Measurements from ENCODE around the gene CASK. TPM values are rescaled to one million over a fixed set of nuclear protein-coding genes. Genes with fewer than 3 reads are reported as not detected.
A peak's percentile ranks its signal among the peaks of the same experiment; 100 is the strongest.

The CASK gene
- total and polyA plus RNA-seq, 2 of the 13 experiments (the other 11 are each of a cell fraction or from before 2014, with no cell fraction given) = 14.5 to 16.0 TPM

GRCh38 chrX:41480508-41481260 lies 442.7 kb downstream of the CASK start:
- TF ChIP-seq ZNF441 (CRISPR knock-in tag; IDR thresholded peaks at IDR 0.05; ENCODE audit: borderline replicate concordance) (0 out of 2 replicates have a peak, but pooled peaks have one; percentile 62), DMAP1 (CRISPR knock-in tag; IDR thresholded peaks at IDR 0.05) (no peak), ZNF770 (CRISPR knock-in tag; IDR thresholded peaks at IDR 0.05) (0 out of 2 replicates have a peak, but pooled peaks have one; percentile 4), NBN (conservative IDR thresholded peaks at IDR 0.05) (no peak), ZNF18 (CRISPR knock-in tag; IDR thresholded peaks at IDR 0.05; ENCODE audit: insufficient replicate concordance) (no peak), NR1H2 (CRISPR knock-in tag; IDR thresholded peaks at IDR 0.05; ENCODE audit: borderline replicate concordance, low read depth) (no peak), ZNF710 (CRISPR knock-in tag; IDR thresholded peaks at IDR 0.05; ENCODE audit: borderline replicate concordance) (no peak), GZF1 (CRISPR knock-in tag; IDR thresholded peaks at IDR 0.05) (no peak), MIXL1 (CRISPR knock-in tag; IDR thresholded peaks at IDR 0.05) (no peak), RARA (CRISPR knock-in tag; IDR thresholded peaks at IDR 0.05) (no peak)
- TF ChIP-seq, protein P1, sequence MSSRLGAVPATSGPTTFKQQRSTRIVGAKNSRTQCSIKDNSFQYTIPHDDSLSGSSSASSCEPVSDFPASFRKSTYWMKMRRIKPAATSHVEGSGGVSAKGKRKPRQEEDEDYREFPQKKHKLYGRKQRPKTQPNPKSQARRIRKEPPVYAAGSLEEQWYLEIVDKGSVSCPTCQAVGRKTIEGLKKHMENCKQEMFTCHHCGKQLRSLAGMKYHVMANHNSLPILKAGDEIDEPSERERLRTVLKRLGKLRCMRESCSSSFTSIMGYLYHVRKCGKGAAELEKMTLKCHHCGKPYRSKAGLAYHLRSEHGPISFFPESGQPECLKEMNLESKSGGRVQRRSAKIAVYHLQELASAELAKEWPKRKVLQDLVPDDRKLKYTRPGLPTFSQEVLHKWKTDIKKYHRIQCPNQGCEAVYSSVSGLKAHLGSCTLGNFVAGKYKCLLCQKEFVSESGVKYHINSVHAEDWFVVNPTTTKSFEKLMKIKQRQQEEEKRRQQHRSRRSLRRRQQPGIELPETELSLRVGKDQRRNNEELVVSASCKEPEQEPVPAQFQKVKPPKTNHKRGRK (CRISPR knock-in tag; IDR thresholded peaks at IDR 0.05) = no peak
- TF ChIP-seq, protein P2, sequence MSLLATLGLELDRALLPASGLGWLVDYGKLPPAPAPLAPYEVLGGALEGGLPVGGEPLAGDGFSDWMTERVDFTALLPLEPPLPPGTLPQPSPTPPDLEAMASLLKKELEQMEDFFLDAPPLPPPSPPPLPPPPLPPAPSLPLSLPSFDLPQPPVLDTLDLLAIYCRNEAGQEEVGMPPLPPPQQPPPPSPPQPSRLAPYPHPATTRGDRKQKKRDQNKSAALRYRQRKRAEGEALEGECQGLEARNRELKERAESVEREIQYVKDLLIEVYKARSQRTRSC (CRISPR knock-in tag; IDR thresholded peaks at IDR 0.05; ENCODE audit: low read depth) = no peak
- POLR2A ChIA-PET = no interaction called here
- intact Hi-C loops (cut with micrococcal nuclease; ENCODE audit: unreplicated experiment) (loop anchor here (5.0 kb wide), 1 partner anchor 38 kb away; no protein-coding TSS in a partner anchor), in situ Hi-C loops (cut with HindIII; ENCODE audit: extremely low pct_ligation_motif_present, low pct_unique_long_range_greater_than_20kb) (no loop called here)
- no peaks in the 10 kb centered on the region for H3K79me2 ChIP-seq (ENCODE audit: insufficient read depth, low read length)
- peaks cover 44% of the 10 kb centered on the region for H3K4me1 ChIP-seq (ENCODE audit: insufficient read depth, low read length)
- H2AFZ ChIP-seq (ENCODE audit: low read length) = no peak overlapping the region
- H3K27ac ChIP-seq (ENCODE audit: extremely low read length, insufficient read depth, low read length) = no peak overlapping the region
- FAIRE-seq (no peak), ATAC-seq (no peak), DNase-seq (ENCODE audit: low spot score) (no peak)
- H3K36me3 ChIP-seq (replicated peaks in 1 of 2; ENCODE audit: control insufficient read depth in 1 of 2, insufficient read depth in 2 of 2, low read length in 2 of 2) = no peaks in the 10 kb centered on the region
- WGBS (ENCODE audit: low lambda C conversion rate) = 24% methylated on average over 10 of the region's 13 CpGs
- H3K4me3 ChIP-seq (replicated peaks in 1 of 3; ENCODE audit: insufficient read depth in 1 of 3, low read depth in 2 of 3, low read length in 3 of 3) = 0 out of 6 replicates have a peak overlapping the region, but pooled peaks of 1 of the 3 experiments have one; percentile 12
- H3K27me3 ChIP-seq (ENCODE audit: control insufficient read depth in 1 of 2, insufficient read depth in 2 of 2, low read length in 2 of 2) = no peaks in the 10 kb centered on the region
- H3K9me3 ChIP-seq (ENCODE audit: low read length) = no peaks in the 10 kb centered on the region
- no TSS peak for BruUV-seq (replicated peaks)
- no peak overlapping the region for H3K9ac ChIP-seq (ENCODE audit: insufficient read depth, low read depth, low read length)
- H4K20me1 ChIP-seq (ENCODE audit: insufficient read depth, low read length) = no peaks in the 10 kb centered on the region
- CTCF ChIA-PET (ENCODE audit: low intra/inter-chr PET ratio, low total read pairs) = no interaction called here
- peak overlapping the region; percentile 53 for H3K4me2 ChIP-seq (ENCODE audit: low read depth, low read length)

Measured in HepG2 (cell line).